ENCODE measurements around the gene DHX40.

The DHX40 gene

DNA sequence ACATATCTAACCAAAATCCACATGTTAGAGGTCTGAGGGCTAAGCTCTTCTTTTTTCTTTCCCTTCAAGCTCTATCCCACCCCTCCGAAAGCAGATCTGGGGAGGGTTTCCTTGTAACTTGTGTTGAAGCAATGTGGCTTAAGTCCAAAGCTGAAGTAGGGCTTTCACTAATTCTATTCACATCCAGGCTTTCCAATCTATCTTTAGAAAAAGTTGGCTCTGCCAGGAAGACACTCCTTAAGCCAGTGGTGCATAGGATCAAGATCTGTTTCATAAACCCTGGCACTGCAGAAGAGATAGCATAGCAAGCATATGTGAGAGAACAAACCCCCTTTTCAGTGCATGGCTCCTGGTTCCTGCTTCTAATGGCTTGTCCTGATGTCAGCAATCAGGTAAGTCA, 34.9 kb upstream of the DHX40 start:
- no peak for DNase-seq
- Histone ChIP-seq H3K36me3 (replicated peaks; ENCODE audit: insufficient read depth, low read length) (no peaks in the 10 kb centered on the region), H3K27me3 (replicated peaks; ENCODE audit: insufficient read depth, low read length) (no peaks in the 10 kb centered on the region), H3K9me3 (replicated peaks; ENCODE audit: insufficient read depth, low read length) (no peaks in the 10 kb centered on the region), H3K9me2 (replicated peaks; ENCODE audit: insufficient read depth, low read length) (no peaks in the 10 kb centered on the region), H3K4me1 (ENCODE audit: low read length) (no peaks in the 10 kb centered on the region), H4K20me1 (ENCODE audit: insufficient read depth, low read length) (no peaks in the 10 kb centered on the region), H3K9ac (ENCODE audit: low read length) (no peak overlapping the region), H3K4me3 (ENCODE audit: low read length) (no peak overlapping the region), H3K27ac (ENCODE audit: low read length) (no peak overlapping the region), H3F3A (ENCODE audit: insufficient read depth, low read length) (no peaks in the 10 kb centered on the region), H2AFZ (ENCODE audit: low read length) (no peak overlapping the region), H3K79me2 (ENCODE audit: low read length) (no peaks in the 10 kb centered on the region), H3K4me2 (ENCODE audit: low read depth, low read length) (no peak overlapping the region)
- TF ChIP-seq, protein P1, sequence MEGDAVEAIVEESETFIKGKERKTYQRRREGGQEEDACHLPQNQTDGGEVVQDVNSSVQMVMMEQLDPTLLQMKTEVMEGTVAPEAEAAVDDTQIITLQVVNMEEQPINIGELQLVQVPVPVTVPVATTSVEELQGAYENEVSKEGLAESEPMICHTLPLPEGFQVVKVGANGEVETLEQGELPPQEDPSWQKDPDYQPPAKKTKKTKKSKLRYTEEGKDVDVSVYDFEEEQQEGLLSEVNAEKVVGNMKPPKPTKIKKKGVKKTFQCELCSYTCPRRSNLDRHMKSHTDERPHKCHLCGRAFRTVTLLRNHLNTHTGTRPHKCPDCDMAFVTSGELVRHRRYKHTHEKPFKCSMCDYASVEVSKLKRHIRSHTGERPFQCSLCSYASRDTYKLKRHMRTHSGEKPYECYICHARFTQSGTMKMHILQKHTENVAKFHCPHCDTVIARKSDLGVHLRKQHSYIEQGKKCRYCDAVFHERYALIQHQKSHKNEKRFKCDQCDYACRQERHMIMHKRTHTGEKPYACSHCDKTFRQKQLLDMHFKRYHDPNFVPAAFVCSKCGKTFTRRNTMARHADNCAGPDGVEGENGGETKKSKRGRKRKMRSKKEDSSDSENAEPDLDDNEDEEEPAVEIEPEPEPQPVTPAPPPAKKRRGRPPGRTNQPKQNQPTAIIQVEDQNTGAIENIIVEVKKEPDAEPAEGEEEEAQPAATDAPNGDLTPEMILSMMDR (IDR thresholded peaks at IDR 0.05; ENCODE audit: low read length), result no peak
- TF ChIP-seq EZH2 (optimal IDR thresholded peaks at IDR 0.05; ENCODE audit: low read depth, low read length), result no peak
- no peak for TF ChIP-seq EZH2phosphoT487 (IDR thresholded peaks at IDR 0.05; ENCODE audit: low read length)

DNA sequence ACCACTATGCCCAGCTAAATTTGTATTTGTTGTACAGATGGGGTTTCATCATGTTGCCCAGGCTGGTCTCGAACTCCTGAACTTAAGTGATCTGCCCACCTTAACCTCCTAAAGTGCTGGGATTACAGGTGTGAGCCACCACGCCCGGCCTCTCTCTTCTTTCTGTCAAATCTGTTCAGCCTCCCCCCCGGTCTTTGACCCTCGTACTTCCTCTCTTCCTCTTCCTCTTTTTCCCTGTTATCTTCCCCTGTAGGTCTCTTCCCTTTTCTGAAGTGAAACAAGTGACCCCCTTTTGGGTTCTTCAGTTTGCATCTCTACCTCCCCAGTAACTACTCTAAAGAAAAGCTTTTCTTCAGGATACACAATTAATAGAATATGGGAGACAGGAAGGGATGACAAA, 31.7 kb upstream of the DHX40 start:
- Histone ChIP-seq H3K4me1 (ENCODE audit: low read length) (no peaks in the 10 kb centered on the region), H2AFZ (ENCODE audit: low read length) (no peak overlapping the region), H3K4me2 (ENCODE audit: low read depth, low read length) (no peak overlapping the region), H3K4me3 (ENCODE audit: low read length) (no peak overlapping the region), H4K20me1 (ENCODE audit: insufficient read depth, low read length) (no peaks in the 10 kb centered on the region), H3K36me3 (replicated peaks; ENCODE audit: insufficient read depth, low read length) (no peaks in the 10 kb centered on the region), H3K79me2 (ENCODE audit: low read length) (no peaks in the 10 kb centered on the region), H3F3A (ENCODE audit: insufficient read depth, low read length) (0 out of 2 replicates have a peak, but pooled peaks cover 3% of the 10 kb centered on the region), H3K27me3 (replicated peaks; ENCODE audit: insufficient read depth, low read length) (no peaks in the 10 kb centered on the region), H3K9ac (ENCODE audit: low read length) (no peak overlapping the region), H3K9me2 (replicated peaks; ENCODE audit: insufficient read depth, low read length) (no peaks in the 10 kb centered on the region), H3K27ac (ENCODE audit: low read length) (no peak overlapping the region), H3K9me3 (replicated peaks; ENCODE audit: insufficient read depth, low read length) (no peaks in the 10 kb centered on the region)
- DNase-seq, result no peak
- TF ChIP-seq EZH2phosphoT487 (IDR thresholded peaks at IDR 0.05; ENCODE audit: low read length) (no peak), EZH2 (optimal IDR thresholded peaks at IDR 0.05; ENCODE audit: low read depth, low read length) (no peak)
- TF ChIP-seq, protein P1 (IDR thresholded peaks at IDR 0.05; ENCODE audit: low read length), result no peak

GRCh38 chr17:59534583-59534982, 30.8 kb upstream of the DHX40 start:
- H3K4me1 ChIP-seq (ENCODE audit: low read length), result no peaks in the 10 kb centered on the region
- H2AFZ ChIP-seq (ENCODE audit: low read length), result no peak overlapping the region
- no peak for DNase-seq
- no peak overlapping the region for H3K4me3 ChIP-seq (ENCODE audit: low read length)
- TF ChIP-seq, protein P1 (IDR thresholded peaks at IDR 0.05; ENCODE audit: low read length), result no peak
- TF ChIP-seq EZH2 (optimal IDR thresholded peaks at IDR 0.05; ENCODE audit: low read depth, low read length) (no peak), EZH2phosphoT487 (IDR thresholded peaks at IDR 0.05; ENCODE audit: low read length) (no peak)
- no peaks in the 10 kb centered on the region for H3K79me2 ChIP-seq (ENCODE audit: low read length)
- no peaks in the 10 kb centered on the region for H3K36me3 ChIP-seq (replicated peaks; ENCODE audit: insufficient read depth, low read length)
- H3F3A ChIP-seq (ENCODE audit: insufficient read depth, low read length), result 0 out of 2 replicates have a peak, but pooled peaks cover 3% of the 10 kb centered on the region
- no peaks in the 10 kb centered on the region for H3K27me3 ChIP-seq (replicated peaks; ENCODE audit: insufficient read depth, low read length)
- H3K9ac ChIP-seq (ENCODE audit: low read length), result no peak overlapping the region
- no peak overlapping the region for H3K27ac ChIP-seq (ENCODE audit: low read length)
- no peaks in the 10 kb centered on the region for H3K9me2 ChIP-seq (replicated peaks; ENCODE audit: insufficient read depth, low read length)
- H3K4me2 ChIP-seq (ENCODE audit: low read depth, low read length), result no peak overlapping the region
- H3K9me3 ChIP-seq (replicated peaks; ENCODE audit: insufficient read depth, low read length), result no peaks in the 10 kb centered on the region
- H4K20me1 ChIP-seq (ENCODE audit: insufficient read depth, low read length), result no peaks in the 10 kb centered on the region
